Measurements from ENCODE around the gene NR6A1. TPM values are rescaled to one million over a fixed set of nuclear protein-coding genes. Genes with fewer than 3 reads are reported as not detected.
A peak's percentile ranks its signal among the peaks of the same experiment; 100 is the strongest.

The NR6A1 gene
- total RNA-seq, 1 experiment from 2014 or later = 99.3 TPM

GRCh38 chr9:124482431-124483031, 288.6 kb downstream of the NR6A1 start:
- H3K9ac ChIP-seq (ENCODE audit: extremely low read depth, insufficient read length, low read length) = no peak overlapping the region

More at GRCh38 chr9:124482431-124483031, 288.6 kb downstream of the NR6A1 start:
- peak overlapping the region in 1 of 2 experiments; percentile 25; a peak in 3 of 5 replicates for H3K4me3 Mint-ChIP-seq
- H3K18ac ChIP-seq (ENCODE audit: insufficient read length, low read depth, low read length) = no peak overlapping the region
- no peak overlapping the region for H4K5ac ChIP-seq (ENCODE audit: insufficient read length, low read depth, low read length)
- no peak overlapping the region for H2BK20ac ChIP-seq (ENCODE audit: low read depth, low read length, poor library complexity, severe bottlenecking)
- peaks cover 2 to 4% of the 10 kb centered on the region in 2 experiments; a peak in 2 of 5 replicates for H3K9me3 Mint-ChIP-seq
- H2BK15ac ChIP-seq (ENCODE audit: low read depth, low read length) = no peak overlapping the region
- H2BK5ac ChIP-seq (ENCODE audit: insufficient read length, low read length) = no peak overlapping the region
- no peak overlapping the region for H2BK12ac ChIP-seq (ENCODE audit: insufficient read length, low read depth, low read length)
- WGBS (ENCODE audit: extremely low coverage, insufficient read length, low lambda C conversion rate) = no CpG with 5 or more reads among the region's 26 CpGs
- peak overlapping the region; percentile 50 for H3K4me2 ChIP-seq (ENCODE audit: insufficient read depth, insufficient read length, low read length)
- no peak overlapping the region for H3K23ac ChIP-seq (ENCODE audit: insufficient read length, low read depth, low read length)
- H3K27ac ChIP-seq (ENCODE audit: insufficient read length, low read depth, low read length) = no peak overlapping the region
- no peak overlapping the region for H2AFZ ChIP-seq (ENCODE audit: low read length)
- H3K4ac ChIP-seq (ENCODE audit: low read depth, low read length) = no peak overlapping the region
- no peaks in the 10 kb centered on the region; a peak in 1 of 7 replicates for H3K36me3 Mint-ChIP-seq (ENCODE audit: insufficient read depth in 1 of 3, low read depth in 3 of 3)
- H3K27me3 ChIP-seq (ENCODE audit: insufficient read depth, low read length) = peaks cover 3% of the 10 kb centered on the region; the same call in 1 of the 2 replicates
- TF ChIP-seq CTCF (conservative IDR thresholded peaks at IDR 0.05) = no peak
- H3K23me2 ChIP-seq (ENCODE audit: insufficient read length, low read depth, low read length, poor library complexity, severe bottlenecking) = peaks cover 4% of the 10 kb centered on the region
- no peaks in the 10 kb centered on the region for H3K4me1 ChIP-seq (ENCODE audit: insufficient read depth, low read length)
- no peak overlapping the region for H3K14ac ChIP-seq (ENCODE audit: insufficient read depth, low read length)
- DNase-seq = peak; percentile 82
- H4K8ac ChIP-seq (replicated peaks; ENCODE audit: insufficient read length, low read depth, low read length) = no peak overlapping the region
- H3K79me1 ChIP-seq (ENCODE audit: insufficient read depth, low read depth, low read length, poor library complexity, severe bottlenecking) = no peaks in the 10 kb centered on the region
- peaks cover 3% of the 10 kb centered on the region for H4K20me1 ChIP-seq (ENCODE audit: control insufficient read depth, insufficient read depth, insufficient read length)
- no peaks in the 10 kb centered on the region for H3K9me3 ChIP-seq (ENCODE audit: control insufficient read depth, low read depth, low read length)
- H3K4me1 Mint-ChIP-seq = peaks cover 24 to 56% of the 10 kb centered on the region in 2 experiments
- H2BK120ac ChIP-seq (ENCODE audit: low read depth, low read length, poor library complexity, severe bottlenecking) = no peak overlapping the region
- H3T11ph ChIP-seq (ENCODE audit: low read length) = no peak overlapping the region
- no peaks in the 10 kb centered on the region for H3K79me2 ChIP-seq (ENCODE audit: insufficient read depth, low read length)
- no peak overlapping the region for H2AK5ac ChIP-seq (ENCODE audit: insufficient read length, low read length)
- H3K27ac Mint-ChIP-seq = no peak overlapping the region
- H4K91ac ChIP-seq (ENCODE audit: insufficient read length, low read depth, low read length) = no peak overlapping the region
- H3K56ac ChIP-seq (ENCODE audit: insufficient read length, low read depth, low read length) = no peak overlapping the region
- H3K27me3 Mint-ChIP-seq (ENCODE audit: low read depth) = peaks cover 57% of the 10 kb centered on the region

All from H9 (cell line).